ENCODE data around the gene QDPR.

GRCh38 chr4:17544205-17544604 lies 32.3 kb upstream of the QDPR start:
- no peak for TF ChIP-seq CTCF (optimal IDR thresholded peaks at IDR 0.05 in 1 of 3, IDR thresholded peaks at IDR 0.05 in 1 of 3, conservative IDR thresholded peaks at IDR 0.05 in 1 of 3; ENCODE audit: extremely low read depth in 1 of 3, insufficient read depth in 2 of 3, low read length in 3 of 3)
- no peak for TF ChIP-seq EZH2 (IDR thresholded peaks at IDR 0.05; ENCODE audit: low read length)
